Inferior parietal cortex (tissue), 1 donor: ENCODE results near the gene SCAF8.
"Not testable (repeated sequence)": the region's sequence is repeated elsewhere in the genome, so short reads cannot be mapped to it uniquely, and the experiment has no call there.

Experiments
- DNase-seq: peaks from one replicate; pipeline ENCODE4 v3.0.0-alpha.2; 2016; ENCODE audit errors: extremely low spot score

Gene SCAF8, protein sequence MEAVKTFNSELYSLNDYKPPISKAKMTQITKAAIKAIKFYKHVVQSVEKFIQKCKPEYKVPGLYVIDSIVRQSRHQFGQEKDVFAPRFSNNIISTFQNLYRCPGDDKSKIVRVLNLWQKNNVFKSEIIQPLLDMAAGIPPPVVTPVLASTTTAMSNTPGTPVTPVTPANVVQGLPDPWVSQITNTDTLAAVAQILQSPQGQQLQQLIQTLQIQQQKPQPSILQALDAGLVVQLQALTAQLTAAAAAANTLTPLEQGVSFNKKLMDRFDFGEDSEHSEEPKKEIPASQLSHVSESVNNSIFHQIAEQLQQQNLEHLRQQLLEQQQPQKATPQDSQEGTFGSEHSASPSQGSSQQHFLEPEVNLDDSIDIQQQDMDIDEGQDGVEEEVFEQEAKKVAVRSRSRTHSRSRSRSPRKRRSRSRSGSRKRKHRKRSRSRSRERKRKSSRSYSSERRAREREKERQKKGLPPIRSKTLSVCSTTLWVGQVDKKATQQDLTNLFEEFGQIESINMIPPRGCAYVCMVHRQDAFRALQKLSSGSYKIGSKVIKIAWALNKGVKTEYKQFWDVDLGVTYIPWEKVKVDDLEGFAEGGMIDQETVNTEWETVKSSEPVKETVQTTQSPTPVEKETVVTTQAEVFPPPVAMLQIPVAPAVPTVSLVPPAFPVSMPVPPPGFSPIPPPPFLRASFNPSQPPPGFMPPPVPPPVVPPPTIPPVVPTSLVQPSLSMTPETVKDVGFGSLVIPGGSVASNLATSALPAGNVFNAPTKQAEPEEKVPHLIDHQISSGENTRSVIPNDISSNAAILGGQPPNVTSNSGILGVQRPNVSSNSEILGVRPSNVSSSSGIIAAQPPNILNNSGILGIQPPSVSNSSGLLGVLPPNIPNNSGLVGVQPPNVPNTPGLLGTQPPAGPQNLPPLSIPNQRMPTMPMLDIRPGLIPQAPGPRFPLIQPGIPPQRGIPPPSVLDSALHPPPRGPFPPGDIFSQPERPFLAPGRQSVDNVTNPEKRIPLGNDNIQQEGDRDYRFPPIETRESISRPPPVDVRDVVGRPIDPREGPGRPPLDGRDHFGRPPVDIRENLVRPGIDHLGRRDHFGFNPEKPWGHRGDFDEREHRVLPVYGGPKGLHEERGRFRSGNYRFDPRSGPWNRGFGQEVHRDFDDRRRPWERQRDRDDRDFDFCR (N-terminal part only)

DNA sequence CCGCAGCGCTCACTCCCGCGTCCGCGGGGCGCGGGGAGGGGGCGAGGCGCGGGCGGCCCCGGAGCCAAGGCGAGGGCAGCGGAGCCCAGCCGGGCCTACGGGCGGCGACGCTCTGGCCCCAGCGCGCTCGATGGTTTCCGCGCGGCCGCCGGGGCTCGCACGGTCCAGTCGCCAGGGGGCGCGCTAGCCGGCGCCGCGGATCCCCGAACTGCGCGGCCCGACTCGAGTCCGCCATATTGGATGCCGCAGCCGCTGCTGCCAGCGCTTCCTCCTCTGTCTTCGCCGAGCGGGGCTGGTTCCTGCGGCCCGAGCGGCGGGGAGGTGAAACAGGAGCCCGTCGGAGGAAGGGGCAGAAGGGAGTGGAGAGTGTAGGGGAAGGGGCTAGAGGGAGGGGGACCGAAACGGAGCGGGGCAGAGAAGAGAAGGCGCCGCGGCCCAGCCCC lies at the start of gene SCAF8:
Gene SCAF8, plus strand, starts transcription at position 234 of the 443 bp plus-strand sequence. CDS start 485 bp downstream, outside the sequence.
- peak; percentile 85 for DNase-seq

DNA sequence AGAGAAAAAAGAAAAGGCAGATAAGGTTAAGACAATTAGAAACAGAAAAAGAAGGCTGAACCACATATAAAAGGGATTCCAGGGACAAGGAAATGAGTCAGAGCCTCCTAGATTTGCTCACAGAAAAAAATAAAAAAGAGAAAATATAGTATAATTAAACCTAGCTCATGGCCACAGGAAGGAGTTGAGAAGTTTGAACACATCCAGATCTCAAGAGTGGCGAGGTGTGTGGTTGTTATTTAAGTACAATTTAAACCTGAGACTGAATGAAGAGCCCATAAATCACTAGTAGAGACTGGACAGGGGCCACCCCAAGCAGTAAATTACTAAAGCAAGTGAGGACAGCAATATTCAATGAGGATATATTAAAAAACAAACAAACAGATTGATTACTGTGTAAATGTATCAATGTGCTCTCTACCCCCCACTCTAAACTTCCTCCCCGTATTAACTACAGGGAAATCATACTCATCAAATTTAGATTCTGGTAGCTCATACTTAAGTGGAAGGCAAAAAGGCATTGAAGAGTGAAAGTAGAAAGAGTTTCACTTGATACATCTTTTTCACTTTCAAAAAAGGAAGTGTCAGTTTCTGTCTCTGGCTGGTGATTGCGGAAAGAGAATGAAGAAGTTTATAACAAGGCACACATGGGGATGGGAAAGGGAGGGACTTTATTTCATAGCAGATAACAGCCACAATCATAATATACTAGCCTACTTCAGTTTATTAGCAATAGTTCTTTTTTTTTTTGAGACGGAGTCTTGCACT lies 49.3 kb upstream of the SCAF8 start:
- no peak for DNase-seq

DNA sequence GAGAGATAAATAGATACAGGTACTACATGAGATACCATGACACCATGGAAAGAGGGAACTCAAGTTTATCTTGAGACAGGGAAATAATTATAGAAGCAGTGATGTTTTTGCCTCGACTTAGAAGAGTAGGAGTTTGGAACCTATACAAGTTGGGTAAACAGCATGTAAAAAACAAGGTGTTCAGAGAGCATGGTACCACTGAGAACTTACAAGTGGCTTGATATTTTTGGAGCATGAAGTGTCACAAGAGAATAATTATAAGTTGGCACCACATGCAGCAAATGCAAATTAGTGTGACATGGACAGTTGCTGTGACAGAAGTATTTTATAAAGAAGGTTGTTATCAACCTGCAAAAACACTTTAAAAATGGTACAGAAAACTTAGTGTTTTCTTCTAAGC lies 47.1 kb upstream of the SCAF8 start:
- no peak for DNase-seq

DNA sequence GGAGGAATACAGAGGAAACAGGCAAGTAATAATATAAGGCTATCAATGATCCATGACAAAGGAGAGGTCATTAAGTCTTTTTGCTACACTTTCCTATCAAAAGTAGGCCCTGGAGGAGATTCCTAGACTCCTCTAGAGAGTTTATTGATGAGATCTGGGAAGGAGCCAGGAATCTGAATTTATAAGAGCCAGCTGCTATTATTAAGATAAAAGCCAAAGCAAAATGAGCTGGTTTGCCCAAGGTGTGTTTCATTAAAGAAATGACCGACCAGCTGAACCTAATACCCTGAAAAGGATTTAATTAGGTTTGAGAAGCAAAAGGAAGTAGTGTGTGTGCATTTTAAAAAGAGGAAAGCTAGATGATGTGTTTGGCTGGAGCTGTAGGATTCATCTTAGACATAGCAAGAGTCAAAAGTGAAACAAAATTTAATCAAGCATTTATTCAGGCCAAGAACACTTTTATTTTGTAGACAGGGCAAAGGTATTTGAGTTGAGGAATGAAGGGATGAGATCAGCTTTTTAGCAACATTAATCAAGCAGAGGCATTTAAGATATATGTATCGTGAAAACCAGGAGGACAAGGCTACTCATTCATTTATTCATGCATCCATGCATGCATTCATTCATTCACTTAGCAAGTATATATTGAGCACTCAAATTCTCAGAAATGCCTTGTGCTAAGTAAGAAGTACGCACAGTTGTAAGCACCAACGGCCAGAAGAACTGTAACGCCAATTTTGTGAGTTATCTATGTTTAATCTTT lies 43.5 kb upstream of the SCAF8 start:
- no peak for DNase-seq

DNA sequence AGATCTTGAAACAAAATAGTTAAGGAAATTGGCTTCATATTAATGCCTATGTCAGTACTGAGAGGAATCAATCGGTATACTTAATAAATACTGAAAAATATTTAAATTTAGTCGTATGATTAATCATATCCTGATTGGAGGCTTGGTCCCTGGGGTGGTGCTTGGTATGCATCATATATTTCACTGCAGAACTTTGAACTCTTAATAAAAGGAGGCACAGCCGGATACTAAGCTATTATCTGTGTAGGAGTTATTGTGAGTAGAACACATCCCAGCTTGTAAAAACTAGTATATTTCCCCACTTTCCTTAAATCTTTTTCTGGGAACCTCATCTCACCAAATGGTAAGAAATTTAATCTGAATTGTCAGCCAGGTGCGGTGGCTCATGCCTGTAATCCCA lies 42.4 kb upstream of the SCAF8 start:
- DNase-seq = no peak

DNA sequence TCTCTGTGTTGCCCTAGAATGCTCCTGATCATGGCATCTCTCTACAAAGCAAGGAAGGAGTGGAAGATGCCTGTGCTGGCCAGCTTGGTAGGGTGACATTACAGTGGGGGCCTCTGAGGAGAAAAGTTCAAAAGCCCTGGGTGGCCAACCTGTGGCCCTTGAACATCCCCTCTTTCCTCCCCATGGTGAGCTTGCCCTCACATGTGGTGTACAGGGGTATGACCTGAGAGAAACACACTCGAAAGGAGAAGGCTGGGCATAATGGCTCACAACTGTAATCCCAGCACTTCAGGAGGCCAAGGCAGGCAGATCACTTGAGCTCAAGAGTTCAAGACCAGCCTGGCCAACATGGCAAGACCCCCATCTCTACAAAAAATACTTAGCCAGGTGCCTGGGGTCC lies 36.6 kb upstream of the SCAF8 start:
- DNase-seq = no peak

DNA sequence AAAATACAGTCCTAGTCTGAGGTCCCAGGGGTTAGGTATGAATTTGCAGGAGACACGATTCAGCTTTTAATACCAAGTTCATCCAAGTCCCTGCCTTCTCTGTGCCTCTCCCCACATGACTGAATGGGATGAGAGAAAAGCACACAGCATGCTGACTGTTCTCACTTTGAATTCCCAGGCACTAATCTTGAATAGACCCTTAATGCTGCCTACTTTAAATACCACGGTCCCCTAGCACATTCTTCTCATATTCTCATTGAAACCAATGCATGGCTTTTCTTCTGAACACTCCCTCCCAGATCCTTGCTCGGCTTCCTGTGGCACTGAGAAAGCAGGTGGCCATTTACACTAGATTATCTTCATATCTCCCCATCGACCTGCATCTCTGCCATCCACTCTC lies 30.1 kb upstream of the SCAF8 start:
- no peak for DNase-seq

DNA sequence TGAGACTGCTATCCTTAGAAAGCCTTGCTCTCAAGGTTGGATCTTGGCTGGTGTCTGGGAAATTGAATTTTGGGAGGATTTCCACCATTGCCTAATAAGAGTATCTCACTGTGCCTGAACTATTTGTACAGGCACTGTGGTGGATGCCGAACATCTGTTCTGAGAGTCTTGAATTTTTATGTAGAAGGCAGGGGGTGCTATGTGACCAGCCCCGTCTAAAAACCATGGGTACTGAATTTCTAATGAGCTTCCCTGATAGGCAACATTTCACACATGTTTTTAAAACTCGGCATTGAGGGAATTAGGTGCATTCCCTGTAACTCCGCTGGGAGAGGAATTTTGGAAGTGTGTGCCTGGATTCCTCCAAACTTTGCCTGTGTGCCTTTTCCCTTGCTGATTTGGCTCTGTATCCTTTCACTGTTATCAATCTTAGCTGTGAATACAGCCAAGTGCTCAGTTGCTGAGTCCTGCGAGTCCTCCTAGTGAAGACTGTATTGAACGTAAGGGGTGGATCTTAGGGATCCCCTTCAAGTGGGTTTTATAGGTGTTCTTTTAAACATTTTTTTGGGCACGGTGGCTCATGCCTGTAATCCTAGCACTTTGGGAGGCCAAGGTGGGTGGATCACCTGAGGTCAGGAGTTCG lies 27.6 kb upstream of the SCAF8 start:
- no peak for DNase-seq

DNA sequence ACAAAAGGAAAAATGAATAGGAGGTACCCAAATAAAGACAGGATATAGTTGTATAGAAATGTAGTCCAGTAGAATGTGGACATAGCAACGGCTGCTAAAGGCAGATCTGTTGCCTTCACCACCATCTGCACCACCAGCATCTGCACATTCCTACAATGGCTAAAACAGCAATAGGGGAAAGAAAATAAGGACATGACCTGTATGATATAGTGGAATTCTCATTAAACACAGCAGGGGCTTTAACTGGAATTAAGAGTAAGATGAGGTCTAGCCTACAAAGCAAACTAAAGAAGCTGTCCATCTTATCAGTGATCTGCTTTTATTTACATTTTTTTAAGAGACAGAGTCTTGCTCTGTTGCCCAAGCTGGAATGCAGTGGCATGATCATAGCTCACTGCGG lies 26.8 kb upstream of the SCAF8 start:
- DNase-seq = no peak

DNA sequence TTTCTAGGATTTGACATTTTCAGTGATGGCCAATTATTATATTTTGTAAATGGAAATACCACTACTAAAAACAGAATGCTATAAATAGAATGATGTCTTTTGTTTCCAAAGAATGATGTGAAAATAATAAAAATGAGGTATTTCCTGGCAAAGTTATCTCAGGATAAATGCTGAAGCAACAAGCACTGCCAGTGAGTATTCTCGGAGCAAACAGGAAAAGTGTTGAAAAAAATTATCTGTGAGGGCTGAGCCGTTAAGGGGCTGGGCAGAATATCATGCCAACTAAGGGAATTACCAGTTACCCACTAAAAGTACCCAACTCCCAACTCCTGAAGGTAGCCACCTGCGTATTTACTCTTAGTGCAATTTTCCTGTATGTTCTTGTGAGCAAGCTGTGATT lies 23.6 kb upstream of the SCAF8 start:
- DNase-seq = no peak

DNA sequence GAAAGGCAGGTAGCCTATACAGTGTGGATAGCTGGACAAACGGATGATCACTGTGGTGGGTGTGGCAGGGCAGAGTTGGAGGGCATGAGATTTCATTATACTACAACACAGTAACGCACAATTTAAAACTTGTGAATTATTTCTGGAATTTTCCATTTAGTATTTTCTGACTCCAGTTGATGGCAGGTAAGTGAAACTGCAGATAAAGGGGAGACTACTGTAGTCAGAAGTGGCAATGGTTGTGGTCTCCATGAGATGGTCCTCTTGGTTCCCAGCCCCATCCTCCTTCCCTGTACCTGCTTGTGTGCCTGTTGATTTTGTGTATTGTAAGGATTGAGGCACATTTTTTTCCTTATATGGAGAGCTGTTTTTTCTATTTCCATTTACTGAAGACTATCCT lies 22.5 kb upstream of the SCAF8 start:
- DNase-seq = no peak

DNA sequence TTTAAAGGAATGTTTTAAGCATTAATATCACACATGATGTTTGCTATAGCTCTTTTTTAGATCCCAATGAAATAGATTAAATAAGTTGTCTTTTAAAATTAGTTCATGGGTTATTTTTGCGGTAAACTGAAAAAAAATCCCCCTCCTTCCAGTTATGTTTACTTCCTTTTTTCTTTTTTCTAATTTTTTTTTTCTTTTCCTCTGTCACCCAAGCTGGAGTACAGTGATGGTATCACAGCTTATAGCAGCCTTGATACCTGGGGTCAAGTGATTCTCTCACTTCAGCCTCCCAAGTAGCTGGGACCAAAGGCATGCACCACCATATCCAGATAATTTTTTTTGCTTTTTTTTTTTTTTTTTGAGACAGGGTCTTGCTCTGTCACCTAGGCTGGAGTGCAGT lies 17.8 kb upstream of the SCAF8 start:
- no peak for DNase-seq

DNA sequence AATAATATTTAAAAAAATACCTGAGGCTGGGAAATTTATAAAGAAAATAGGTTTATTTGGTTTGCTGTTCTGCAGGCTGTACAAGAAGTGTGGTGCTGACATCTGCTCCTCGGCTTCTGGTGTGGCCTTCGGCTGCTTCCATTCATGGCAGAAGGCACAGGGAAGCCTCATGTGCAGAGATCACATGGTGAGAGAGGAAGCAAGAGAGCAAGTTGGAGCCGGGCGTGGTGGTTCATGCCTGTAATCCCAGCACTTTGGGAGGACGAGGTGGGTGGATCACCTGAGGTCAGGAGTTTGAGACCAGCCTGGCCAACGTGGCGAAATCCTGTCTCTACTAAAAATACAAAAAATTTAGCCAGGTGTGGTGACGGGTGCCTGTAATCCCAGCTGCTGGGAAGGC lies 16.9 kb upstream of the SCAF8 start:
- not testable (repeated sequence) for DNase-seq

DNA sequence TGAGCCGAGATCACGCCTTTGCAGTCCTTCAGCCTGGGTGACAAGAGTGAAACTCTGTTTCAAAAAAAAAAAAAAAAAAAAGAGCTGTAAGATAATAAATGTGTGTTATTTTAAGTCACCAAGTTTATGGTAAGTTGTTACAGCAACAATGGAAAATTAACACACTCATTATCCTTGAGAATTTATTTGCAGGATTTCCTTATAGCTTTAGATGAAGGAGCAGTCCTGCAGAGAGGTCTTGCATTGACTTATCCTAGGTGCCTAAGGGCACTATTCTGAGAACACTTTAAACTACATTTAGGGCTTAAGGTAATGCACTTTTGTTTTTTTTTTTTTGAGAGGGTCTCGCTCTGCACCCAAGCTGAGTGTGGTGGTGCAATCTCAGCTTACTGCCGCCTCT lies 13.8 kb upstream of the SCAF8 start:
- DNase-seq = no peak

DNA sequence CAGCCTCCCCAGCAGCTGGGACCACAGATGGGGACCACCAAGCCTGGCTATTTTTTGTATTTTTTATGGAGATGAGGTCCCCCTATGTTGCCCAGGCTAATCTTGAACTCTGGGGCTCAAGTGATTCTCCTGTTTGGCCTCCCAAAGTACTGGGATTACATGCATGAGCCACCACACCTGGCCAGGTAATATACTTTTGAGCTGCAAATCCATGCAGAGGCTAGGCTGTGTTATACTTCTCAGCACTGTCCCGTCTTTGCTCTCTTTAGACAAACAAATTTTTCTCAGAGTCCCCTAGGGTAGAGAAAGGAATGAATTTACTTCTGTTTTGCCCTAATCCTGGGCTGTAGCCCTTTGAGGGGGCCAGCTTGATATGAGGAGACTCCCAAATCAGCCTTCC lies 13.4 kb upstream of the SCAF8 start:
- DNase-seq = no peak

DNA sequence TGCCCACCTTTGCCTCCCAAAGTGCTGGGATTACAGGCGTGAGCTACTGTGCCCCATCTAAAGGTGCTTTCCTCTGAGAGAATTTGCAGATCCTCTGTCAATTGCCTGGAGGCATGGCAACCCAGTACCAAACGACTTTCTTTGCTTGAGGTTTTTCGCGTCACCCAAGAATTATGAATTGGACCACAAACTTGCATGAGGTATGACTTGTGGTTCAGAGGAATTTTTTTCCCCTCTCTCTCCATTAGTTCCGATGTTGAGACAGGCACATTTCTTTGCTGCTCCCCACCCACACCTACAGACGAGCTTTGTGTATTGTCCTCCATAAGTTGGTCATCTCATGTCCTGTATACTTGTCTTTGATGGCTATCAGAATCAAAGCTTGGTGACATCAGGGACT lies 11.8 kb upstream of the SCAF8 start:
- no peak for DNase-seq

DNA sequence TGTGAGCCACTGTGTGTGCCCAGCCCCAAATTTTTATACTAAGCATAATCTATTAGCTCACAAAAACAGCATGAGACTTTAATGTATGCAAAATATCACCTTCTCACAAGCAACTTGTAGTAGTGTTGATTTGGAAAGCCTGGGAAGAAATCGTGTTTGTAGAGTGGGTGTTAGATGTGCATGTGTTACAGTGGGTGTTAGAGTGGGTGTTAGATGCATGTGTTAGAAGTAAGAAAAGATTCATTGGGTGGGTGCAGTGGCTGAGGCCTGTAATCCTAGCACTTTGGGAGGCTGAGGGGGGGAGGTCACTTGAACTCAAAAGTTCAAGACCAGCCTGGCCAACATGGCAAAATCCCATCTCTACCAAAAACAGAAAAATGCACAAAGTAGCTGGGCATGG lies 6.3 kb upstream of the SCAF8 start:
- no peak for DNase-seq

DNA sequence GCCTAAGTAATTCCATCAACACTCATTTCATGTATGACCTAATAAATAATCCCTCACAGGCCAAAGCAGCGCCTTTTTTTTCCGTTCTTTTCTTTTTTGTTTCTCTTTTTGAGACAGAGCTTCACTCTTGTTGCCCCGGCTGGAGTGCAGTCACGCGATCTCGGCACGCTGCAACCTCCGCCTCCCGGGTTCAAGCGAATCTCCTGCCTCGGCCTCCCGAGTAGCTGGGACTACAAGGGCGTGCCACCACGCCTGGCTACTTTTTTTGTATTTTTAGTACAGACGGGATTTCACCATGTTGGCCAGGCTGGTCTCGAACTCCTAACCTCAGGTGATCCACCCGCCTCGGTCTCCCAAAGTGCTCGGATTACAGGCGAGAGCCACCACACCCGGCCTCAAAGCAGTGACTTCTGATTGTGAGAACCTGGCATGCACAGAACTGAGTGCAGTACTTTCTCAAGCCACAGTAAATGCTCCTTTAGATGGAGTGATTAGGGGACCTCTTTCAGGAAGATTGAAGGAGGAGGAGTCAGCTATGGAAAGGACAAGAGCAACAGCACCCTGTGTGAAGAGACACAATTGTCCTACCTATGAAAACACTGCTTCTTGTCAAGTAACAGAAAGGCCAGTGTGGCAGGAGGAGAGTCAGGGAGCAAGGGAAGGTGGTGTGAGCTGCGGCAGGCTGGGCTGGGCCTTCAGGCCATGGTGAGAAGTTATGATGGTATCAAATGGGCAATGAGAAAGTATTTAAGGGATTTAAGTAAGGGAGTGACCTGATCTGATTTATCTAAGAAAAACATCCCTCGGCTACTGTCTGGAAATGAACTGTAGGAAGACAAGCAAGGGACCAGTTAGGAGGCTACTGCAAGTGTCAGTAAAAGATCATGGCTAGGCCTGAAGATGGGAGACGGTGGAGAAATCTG lies 1.7 kb upstream of the SCAF8 start:
- no peak for DNase-seq

DNA sequence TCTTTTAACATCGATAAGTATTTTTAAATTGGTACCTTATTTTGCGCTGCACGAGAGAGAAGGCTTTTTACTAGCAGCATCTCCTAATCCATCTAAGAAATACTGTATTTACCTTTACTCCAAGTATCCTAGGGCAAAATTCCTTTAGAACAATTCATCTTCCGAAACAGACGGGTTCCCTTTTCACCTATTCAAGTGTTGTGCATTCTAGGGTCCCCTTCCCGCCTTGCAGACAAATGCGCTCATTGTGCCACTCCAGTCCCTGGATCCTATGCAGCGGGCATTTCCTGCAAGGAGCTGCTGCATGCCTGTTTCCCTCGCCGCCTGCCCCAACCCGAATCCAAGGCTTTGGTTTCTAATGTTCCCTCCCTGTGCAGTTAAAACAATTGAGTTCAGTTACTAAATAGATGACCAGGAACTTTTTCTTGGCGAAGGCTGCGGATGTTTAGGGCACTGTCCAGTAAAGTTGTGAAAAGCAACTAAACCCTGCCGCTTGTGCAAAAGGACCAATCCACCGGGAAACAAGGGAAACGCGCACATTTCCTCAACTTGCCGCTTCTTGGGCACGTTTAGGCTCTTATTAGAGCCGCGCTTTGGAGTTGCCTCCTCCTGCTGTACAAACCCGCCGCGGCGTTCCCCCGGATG lies 556 bp upstream of the SCAF8 start:
- peak; percentile 62 for DNase-seq
